Measurements from ENCODE around the gene BLTP3B.

The BLTP3B gene

GRCh38 chr12:100157427-100157821 is 14.8 kb upstream of the BLTP3B start:
- Mint-ChIP-seq H3K27me3 (ENCODE audit: low read depth) (peaks cover 6% of the 10 kb centered on the region), H3K4me3 (no peak overlapping the region), H3K27ac (peak overlapping the region in 1 of 3 experiments; percentile 4), H3K36me3 (ENCODE audit: low read depth) (no peaks in the 10 kb centered on the region), H3K9me3 (no peaks in the 10 kb centered on the region), H3K4me1 (peaks cover 20% of the 10 kb centered on the region)
- TF ChIP-seq CTCF (IDR thresholded peaks at IDR 0.05; ENCODE audit: unreplicated experiment in 3 of 3), result no peak

- Mint-ChIP-seq H3K4me1 (peaks cover 20% of the 10 kb centered on the region), H3K4me3 (no peak overlapping the region), H3K27ac (peak overlapping the region in 1 of 3 experiments; percentile 4), H3K9me3 (no peaks in the 10 kb centered on the region), H3K27me3 (ENCODE audit: low read depth) (peaks cover 4% of the 10 kb centered on the region), H3K36me3 (ENCODE audit: low read depth) (no peaks in the 10 kb centered on the region)
- no peak for TF ChIP-seq CTCF (IDR thresholded peaks at IDR 0.05; ENCODE audit: unreplicated experiment in 3 of 3)
Measured at GRCh38 chr12:100156731-100157426, 14.2 kb upstream of the BLTP3B start.

GRCh38 chr12:100154474-100155247 is 12.0 kb upstream of the BLTP3B start:
- Mint-ChIP-seq H3K27ac (no peak overlapping the region), H3K4me3 (no peak overlapping the region)

GRCh38 chr12:100153131-100153530 is 10.5 kb upstream of the BLTP3B start:
- peaks cover 4% of the 10 kb centered on the region for H3K27me3 Mint-ChIP-seq (ENCODE audit: low read depth)
- H3K9me3 Mint-ChIP-seq, result no peaks in the 10 kb centered on the region
- TF ChIP-seq CTCF (IDR thresholded peaks at IDR 0.05; ENCODE audit: unreplicated experiment in 3 of 3), result no peak
- no peak overlapping the region for H3K4me3 Mint-ChIP-seq
- H3K36me3 Mint-ChIP-seq (ENCODE audit: low read depth), result no peaks in the 10 kb centered on the region
- H3K27ac Mint-ChIP-seq, result no peak overlapping the region
- peaks cover 12% of the 10 kb centered on the region for H3K4me1 Mint-ChIP-seq

More at GRCh38 chr12:100154474-100155247, 12.0 kb upstream of the BLTP3B start:
- no peaks in the 10 kb centered on the region for H3K36me3 Mint-ChIP-seq (ENCODE audit: low read depth)
- H3K27me3 Mint-ChIP-seq (ENCODE audit: low read depth), result peaks cover 4% of the 10 kb centered on the region
- peaks cover 14% of the 10 kb centered on the region for H3K4me1 Mint-ChIP-seq
- TF ChIP-seq CTCF (IDR thresholded peaks at IDR 0.05; ENCODE audit: unreplicated experiment in 3 of 3), result peak; percentile 51 to 61 (median 54)
- no peaks in the 10 kb centered on the region for H3K9me3 Mint-ChIP-seq

- H3K36me3 Mint-ChIP-seq (ENCODE audit: low read depth), result no peaks in the 10 kb centered on the region
- no peaks in the 10 kb centered on the region for H3K4me1 Mint-ChIP-seq
- no peaks in the 10 kb centered on the region for H3K9me3 Mint-ChIP-seq
- no peak for TF ChIP-seq CTCF (IDR thresholded peaks at IDR 0.05; ENCODE audit: unreplicated experiment in 3 of 3)
- H3K4me3 Mint-ChIP-seq, result no peak overlapping the region
- H3K27me3 Mint-ChIP-seq (ENCODE audit: low read depth), result peaks cover 4% of the 10 kb centered on the region
- H3K27ac Mint-ChIP-seq, result no peak overlapping the region
Measured at GRCh38 chr12:100151769-100152168, 9.1 kb upstream of the BLTP3B start.

All from nephron (organoid).